Effector memory CD8-positive, alpha-beta T cell (primary cell): ENCODE measurements around the gene ZNRF2.
"Not testable (repeated sequence)": the region's sequence is repeated elsewhere in the genome, so short reads cannot be mapped to it uniquely, and the experiment has no call there.

Source experiments
- ATAC-seq: fragments of 150-1000 bp; cut with Tn5 transposase; replicated peaks from 2 replicates; pipeline ENCODE4 v1.10.0; 2021; ENCODE audit warnings: mild to moderate bottlenecking, moderate library complexity
- DNase-seq, 3 experiments: peaks; one replicate each; pipeline ENCODE4 v3.0.0; 2021
- H3K27ac Mint-ChIP-seq, 2 donors: one replicate each; pipeline ENCODE4 v1.8.0; 2022; ENCODE audit warnings: mild to moderate bottlenecking in 2 of 2, mixed read lengths in 2 of 2, moderate library complexity in 2 of 2
- H3K27me3 Mint-ChIP-seq, 2 donors: one replicate each; pipeline ENCODE4 v1.8.0; 2022; ENCODE audit warnings: mixed read lengths in 2 of 2
- H3K36me3 Mint-ChIP-seq: one replicate; pipeline ENCODE4 v1.8.0; 2022; ENCODE audit warnings: mild to moderate bottlenecking, moderate library complexity, mixed read lengths; ENCODE audit not compliant: insufficient read depth
- H3K4me1 Mint-ChIP-seq, 2 donors: one replicate each; pipeline ENCODE4 v1.8.0; 2022; ENCODE audit warnings: low read depth in 2 of 2, mixed read lengths in 2 of 2
- H3K4me3 Mint-ChIP-seq, 2 donors: one replicate each; pipeline ENCODE4 v1.8.0; 2022; ENCODE audit warnings: mild to moderate bottlenecking in 2 of 2, mixed read lengths in 2 of 2, moderate library complexity in 2 of 2
- H3K9me3 Mint-ChIP-seq, 2 donors: one replicate each; pipeline ENCODE4 v1.8.0; 2022; ENCODE audit warnings: mixed read lengths in 2 of 2

Gene ZNRF2

GRCh38 chr7:30252885-30253795 lies 31.3 kb upstream of the ZNRF2 start:
- ATAC-seq (no peak), DNase-seq (no peak)
- Mint-ChIP-seq H3K27me3 (no peaks in the 10 kb centered on the region), H3K27ac (peak overlapping the region in 1 of 2 donors; percentile 50), H3K9me3 (peaks cover 0 to 2% of the 10 kb centered on the region in 2 donors), H3K4me3 (no peak overlapping the region), H3K36me3 (peaks cover 3% of the 10 kb centered on the region), H3K4me1 (peaks cover 2 to 10% of the 10 kb centered on the region in 2 donors)

DNA sequence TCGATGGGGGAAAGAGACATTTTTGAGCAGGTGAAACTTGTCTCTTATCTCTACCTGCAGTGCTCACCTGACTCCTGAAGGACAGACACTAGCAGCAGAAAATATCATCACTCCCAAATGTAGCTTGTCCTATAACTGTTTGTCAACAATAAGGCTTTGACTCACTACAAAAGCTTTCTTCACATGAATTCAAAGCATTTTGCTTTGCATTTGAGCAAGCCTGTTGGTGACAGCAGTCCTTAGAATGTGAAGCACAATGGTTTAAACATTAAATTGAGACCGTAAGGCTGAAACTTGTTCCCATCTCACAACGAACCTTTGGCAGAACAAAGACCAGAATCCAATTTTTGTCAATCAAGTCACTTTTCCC lies 30.6 kb upstream of the ZNRF2 start:
- peaks cover 2 to 10% of the 10 kb centered on the region in 2 donors for H3K4me1 Mint-ChIP-seq
- DNase-seq: no peak
- H3K36me3 Mint-ChIP-seq: peaks cover 3% of the 10 kb centered on the region
- H3K9me3 Mint-ChIP-seq: peaks cover 0 to 2% of the 10 kb centered on the region in 2 donors
- H3K4me3 Mint-ChIP-seq: no peak overlapping the region
- H3K27ac Mint-ChIP-seq: peak overlapping the region in 1 of 2 donors; percentile 50
- H3K27me3 Mint-ChIP-seq: no peaks in the 10 kb centered on the region
- ATAC-seq: no peak

- Mint-ChIP-seq H3K27me3 (no peaks in the 10 kb centered on the region), H3K4me1 (peaks cover 2 to 10% of the 10 kb centered on the region in 2 donors), H3K9me3 (peaks cover 0 to 2% of the 10 kb centered on the region in 2 donors), H3K4me3 (no peak overlapping the region), H3K36me3 (peaks cover 3% of the 10 kb centered on the region), H3K27ac (no peak overlapping the region)
- no peak for DNase-seq
- no peak for ATAC-seq
These were observed 30.1 kb upstream of the ZNRF2 start for GRCh38 chr7:30254248-30254647.

GRCh38 chr7:30254717-30255063 lies 29.7 kb upstream of the ZNRF2 start:
- no peaks in the 10 kb centered on the region for H3K27me3 Mint-ChIP-seq
- H3K36me3 Mint-ChIP-seq: peaks cover 3% of the 10 kb centered on the region
- no peak for ATAC-seq
- no peak overlapping the region for H3K27ac Mint-ChIP-seq
- H3K4me3 Mint-ChIP-seq: no peak overlapping the region
- peaks cover 2 to 10% of the 10 kb centered on the region in 2 donors for H3K4me1 Mint-ChIP-seq
- no peak for DNase-seq
- H3K9me3 Mint-ChIP-seq: peaks cover 0 to 2% of the 10 kb centered on the region in 2 donors

DNA sequence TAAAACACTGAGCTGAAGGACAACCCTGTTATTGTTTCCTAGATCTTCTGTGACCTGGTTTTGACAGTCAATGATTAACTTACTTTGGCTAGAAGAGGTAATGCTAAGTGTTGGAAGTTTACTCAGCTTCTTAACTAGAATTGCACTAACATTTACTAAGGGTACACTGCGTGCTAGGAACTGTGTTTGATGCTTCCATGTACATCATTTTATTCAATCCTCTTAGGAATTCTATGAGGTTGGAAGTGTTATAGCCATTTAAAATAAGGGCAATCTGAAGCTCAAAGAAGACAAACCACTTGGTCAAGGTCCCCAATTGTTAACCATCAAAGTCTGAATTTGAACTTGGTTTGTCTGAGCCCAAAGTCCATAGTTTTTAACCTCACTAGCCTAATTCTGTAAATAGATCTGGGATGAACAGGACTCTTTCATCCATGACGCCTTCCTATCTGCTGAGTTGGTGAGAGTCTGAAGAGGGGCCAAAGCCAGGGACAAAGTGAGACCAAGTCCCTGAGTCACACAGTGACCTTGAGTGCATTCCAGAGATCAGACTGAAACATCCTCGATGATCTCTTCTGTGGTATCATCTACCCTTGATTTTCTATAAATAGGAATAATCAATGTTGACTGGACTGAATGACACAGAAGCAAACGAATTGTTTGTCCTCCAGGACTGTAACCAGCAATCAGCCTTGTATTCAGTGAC lies 29.2 kb upstream of the ZNRF2 start:
- ATAC-seq (no peak), DNase-seq (no peak)
- Mint-ChIP-seq H3K4me3 (no peak overlapping the region), H3K36me3 (peaks cover 3% of the 10 kb centered on the region), H3K4me1 (peaks cover 1 to 8% of the 10 kb centered on the region in 2 donors), H3K9me3 (peaks cover 0 to 2% of the 10 kb centered on the region in 2 donors), H3K27me3 (no peaks in the 10 kb centered on the region), H3K27ac (no peak overlapping the region)

DNA sequence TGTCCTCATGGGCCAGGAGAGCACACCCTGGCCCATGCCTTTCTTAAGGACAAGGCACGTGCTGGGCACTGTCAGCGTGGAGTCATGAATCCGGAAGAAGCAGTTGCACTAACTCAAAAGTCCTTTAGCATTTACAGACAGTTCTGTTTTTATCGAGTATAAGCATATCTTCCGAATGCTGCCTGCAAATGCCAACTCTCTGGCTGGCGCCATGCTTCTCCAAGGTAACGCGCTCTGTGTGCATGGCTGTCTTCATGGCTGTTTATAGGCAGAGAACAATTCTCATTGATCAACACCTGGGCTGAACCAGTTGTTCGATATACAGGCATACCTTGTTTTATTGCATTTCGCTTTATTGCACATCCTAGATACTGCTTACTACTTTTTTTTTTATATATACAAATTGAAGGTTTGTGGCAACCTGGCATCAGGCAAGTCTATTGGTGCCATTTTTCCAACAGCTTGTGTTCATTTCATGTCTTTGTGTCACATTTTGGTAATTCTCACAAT lies 28.0 kb upstream of the ZNRF2 start:
- Mint-ChIP-seq H3K4me1 (peaks cover 0 to 3% of the 10 kb centered on the region in 2 donors), H3K36me3 (peaks cover 3% of the 10 kb centered on the region)

DNA sequence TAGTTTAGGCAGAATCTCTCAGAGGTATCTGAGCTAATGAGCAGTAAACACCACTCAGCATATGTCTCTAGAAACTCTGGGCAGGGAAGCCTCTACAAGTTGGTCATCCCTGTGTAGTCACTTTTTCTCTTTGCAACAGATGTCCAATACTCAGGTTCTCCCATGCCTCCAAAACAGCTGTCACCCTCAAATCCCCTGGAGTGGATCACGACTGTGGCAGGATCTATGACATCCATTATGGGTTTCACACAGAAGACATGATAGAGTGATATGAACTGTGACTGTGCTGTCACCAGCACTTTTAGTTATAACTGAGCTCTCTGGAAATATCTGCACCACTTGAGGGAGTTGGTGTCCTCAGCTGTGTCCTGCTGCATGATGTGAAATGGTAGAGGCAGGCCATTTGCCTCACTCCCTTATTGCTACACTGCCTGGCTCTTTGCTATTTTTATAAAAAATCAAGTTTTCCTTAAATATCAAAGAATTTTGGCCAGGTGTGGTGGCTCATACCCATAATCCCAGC lies 24.1 kb upstream of the ZNRF2 start:
- no peaks in the 10 kb centered on the region for H3K27me3 Mint-ChIP-seq
- peaks cover 6% of the 10 kb centered on the region for H3K36me3 Mint-ChIP-seq
- no peaks in the 10 kb centered on the region for H3K4me1 Mint-ChIP-seq
- H3K4me3 Mint-ChIP-seq: no peak overlapping the region
- peaks cover 0 to 2% of the 10 kb centered on the region in 2 donors for H3K9me3 Mint-ChIP-seq
- ATAC-seq (no peak), DNase-seq (no peak)
- H3K27ac Mint-ChIP-seq: no peak overlapping the region

More for the DNA sequence above, 28.0 kb upstream of the ZNRF2 start:
- Mint-ChIP-seq H3K4me3 (no peak overlapping the region), H3K9me3 (peaks cover 0 to 2% of the 10 kb centered on the region in 2 donors), H3K27me3 (no peaks in the 10 kb centered on the region), H3K27ac (no peak overlapping the region)
- DNase-seq (no peak), ATAC-seq (no peak)

DNA sequence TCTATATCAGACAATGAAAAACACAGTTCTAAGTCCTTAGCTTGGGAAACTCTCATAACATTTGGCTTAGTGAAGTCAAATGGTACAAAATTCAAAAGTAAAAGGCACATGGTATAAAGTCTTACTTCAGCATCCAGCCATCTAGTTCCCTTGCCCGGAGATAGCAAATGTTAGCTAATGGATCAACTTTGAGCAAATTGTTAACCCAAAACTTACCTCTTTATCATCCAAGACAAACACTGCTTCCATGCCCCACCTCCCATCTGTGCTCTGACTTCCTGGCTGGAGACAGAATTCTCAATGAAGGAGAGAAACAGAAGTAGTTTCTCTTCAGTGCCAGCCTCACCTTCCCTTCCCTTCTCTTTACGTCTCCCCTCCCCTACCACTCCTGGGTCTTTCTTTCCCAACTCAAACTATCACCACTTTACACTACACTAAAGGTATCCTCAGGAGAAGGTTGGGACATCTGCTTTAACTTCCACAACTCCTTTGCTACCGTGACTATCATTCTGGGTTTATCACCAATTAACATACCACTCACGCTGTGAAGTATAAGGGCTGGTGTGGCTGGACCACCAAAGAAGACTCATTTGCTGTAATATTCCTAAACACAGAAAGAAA lies 21.2 kb upstream of the ZNRF2 start:
- no peaks in the 10 kb centered on the region for H3K9me3 Mint-ChIP-seq
- H3K36me3 Mint-ChIP-seq: peaks cover 3% of the 10 kb centered on the region
- no peak overlapping the region for H3K27ac Mint-ChIP-seq
- no peaks in the 10 kb centered on the region for H3K4me1 Mint-ChIP-seq
- H3K27me3 Mint-ChIP-seq: no peaks in the 10 kb centered on the region
- ATAC-seq (no peak), DNase-seq (no peak)
- no peak overlapping the region for H3K4me3 Mint-ChIP-seq

DNA sequence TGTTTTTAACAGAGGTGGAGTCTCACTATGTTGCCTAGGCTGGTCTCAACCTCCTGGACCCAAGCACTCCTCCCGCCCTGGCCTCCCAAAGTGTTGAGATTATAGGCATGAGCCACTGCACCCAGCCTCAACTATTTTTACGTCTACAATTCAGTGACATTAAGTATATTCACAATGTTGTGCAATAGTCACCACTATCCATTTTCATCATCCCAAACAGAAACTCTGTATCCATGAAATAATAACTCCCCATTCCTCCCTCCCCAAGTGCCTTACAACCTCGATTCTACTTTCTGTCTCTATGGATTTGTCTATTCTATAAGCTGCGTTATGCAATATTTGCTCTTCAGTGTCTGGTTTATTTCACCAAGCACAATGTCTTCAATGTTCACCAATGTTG lies 20.3 kb upstream of the ZNRF2 start:
- Mint-ChIP-seq H3K27me3 (no peaks in the 10 kb centered on the region), H3K4me3 (no peak overlapping the region), H3K27ac (no peak overlapping the region), H3K36me3 (peaks cover 3% of the 10 kb centered on the region), H3K9me3 (no peaks in the 10 kb centered on the region), H3K4me1 (no peaks in the 10 kb centered on the region)
- no peak for ATAC-seq
- no peak for DNase-seq

DNA sequence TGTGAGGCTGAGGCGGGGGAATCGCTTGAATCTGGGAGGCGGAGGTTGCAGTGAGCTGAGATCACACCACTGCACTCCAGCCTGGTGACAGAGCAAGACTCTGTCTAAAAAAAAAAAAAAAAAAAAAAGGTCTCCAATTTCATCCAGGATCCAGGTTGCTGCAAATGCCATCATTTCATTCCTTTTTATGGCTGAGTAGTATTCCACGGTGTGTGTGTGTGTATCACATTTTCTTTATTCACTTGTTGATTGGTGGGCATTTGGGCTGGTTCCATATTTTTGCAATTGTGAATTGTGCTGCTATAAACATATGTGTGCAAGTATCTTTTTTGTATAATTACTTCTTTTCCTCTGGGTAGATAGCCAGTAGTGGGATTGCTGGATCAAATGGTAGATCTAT lies 19.2 kb upstream of the ZNRF2 start:
- not testable (repeated sequence) for H3K9me3 Mint-ChIP-seq, H3K4me3 Mint-ChIP-seq, H3K27me3 Mint-ChIP-seq, H3K4me1 Mint-ChIP-seq, ATAC-seq, H3K36me3 Mint-ChIP-seq, DNase-seq, H3K27ac Mint-ChIP-seq

DNA sequence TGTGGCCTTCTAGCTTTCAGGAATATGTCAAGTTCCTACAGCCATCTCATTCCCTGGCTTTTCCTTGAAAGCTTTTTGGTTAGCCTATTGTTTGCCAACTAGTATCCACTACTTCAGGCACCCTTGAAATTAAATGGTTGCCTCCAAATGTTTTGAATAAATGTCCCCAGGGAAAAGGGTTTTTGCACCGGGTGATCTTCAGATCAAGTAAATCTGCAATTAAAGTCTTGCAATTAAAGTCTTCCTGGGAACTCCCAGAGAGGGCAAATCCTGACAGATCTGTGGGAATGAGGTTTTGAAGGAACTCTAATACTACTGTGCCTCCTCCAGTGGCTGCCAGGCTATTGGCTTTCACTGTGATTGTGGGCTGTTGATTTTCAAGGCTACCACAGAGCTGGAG lies 17.7 kb upstream of the ZNRF2 start:
- H3K36me3 Mint-ChIP-seq: peaks cover under 1% of the 10 kb centered on the region
- no peak for ATAC-seq
- no peak overlapping the region for H3K4me3 Mint-ChIP-seq
- H3K4me1 Mint-ChIP-seq: no peaks in the 10 kb centered on the region
- H3K27ac Mint-ChIP-seq: no peak overlapping the region
- H3K9me3 Mint-ChIP-seq: no peaks in the 10 kb centered on the region
- H3K27me3 Mint-ChIP-seq: no peaks in the 10 kb centered on the region
- DNase-seq: no peak

DNA sequence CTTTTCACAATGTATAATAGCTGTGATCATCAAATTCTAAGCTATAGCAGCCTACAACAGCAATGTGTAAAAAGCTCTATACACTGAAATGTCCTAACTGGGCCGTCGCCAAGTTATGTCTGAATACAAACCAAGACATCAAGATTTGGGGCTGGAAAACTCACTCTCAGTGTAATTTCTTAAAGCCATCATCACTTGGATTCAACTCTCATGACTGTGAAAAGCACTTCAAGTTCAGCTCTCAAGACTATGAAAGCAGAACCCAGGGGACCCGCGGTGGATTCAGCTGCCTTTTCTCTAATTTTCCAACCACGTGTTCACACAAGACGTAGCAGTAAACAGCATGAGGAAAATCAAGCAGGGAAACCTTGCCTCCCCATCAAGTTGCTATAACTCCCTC lies 15.8 kb upstream of the ZNRF2 start:
- H3K4me3 Mint-ChIP-seq: no peak overlapping the region

GRCh38 chr7:30269490-30269889 lies 14.9 kb upstream of the ZNRF2 start:
- no peaks in the 10 kb centered on the region for H3K36me3 Mint-ChIP-seq
- H3K27me3 Mint-ChIP-seq: no peaks in the 10 kb centered on the region
- H3K9me3 Mint-ChIP-seq: no peaks in the 10 kb centered on the region
- no peak overlapping the region for H3K4me3 Mint-ChIP-seq
- no peak overlapping the region for H3K27ac Mint-ChIP-seq
- no peak for DNase-seq
- no peaks in the 10 kb centered on the region for H3K4me1 Mint-ChIP-seq
- no peak for ATAC-seq

More for the DNA sequence above, 15.8 kb upstream of the ZNRF2 start:
- Mint-ChIP-seq H3K9me3 (no peaks in the 10 kb centered on the region), H3K4me1 (no peaks in the 10 kb centered on the region), H3K36me3 (no peaks in the 10 kb centered on the region), H3K27ac (no peak overlapping the region), H3K27me3 (no peaks in the 10 kb centered on the region)
- no peak for ATAC-seq
- no peak for DNase-seq
